GM15510 (cell line): ENCODE measurements around the gene ZNF385B.

Experiments used
- POLR2A ChIP-seq: IDR thresholded peaks from 3 replicates; pipeline ENCODE4 v1.6.1; 2011; ENCODE audit warnings: borderline replicate concordance; ENCODE audit not compliant: insufficient read length; ENCODE audit errors: extremely low read depth

ZNF385B gene

GRCh38 chr2:179612108-179612507 lies 249.3 kb downstream of the ZNF385B start:
- TF ChIP-seq POLR2A, result no peak

- TF ChIP-seq POLR2A, result no peak
Measured at GRCh38 chr2:179606141-179606540, 255.3 kb downstream of the ZNF385B start.

DNA sequence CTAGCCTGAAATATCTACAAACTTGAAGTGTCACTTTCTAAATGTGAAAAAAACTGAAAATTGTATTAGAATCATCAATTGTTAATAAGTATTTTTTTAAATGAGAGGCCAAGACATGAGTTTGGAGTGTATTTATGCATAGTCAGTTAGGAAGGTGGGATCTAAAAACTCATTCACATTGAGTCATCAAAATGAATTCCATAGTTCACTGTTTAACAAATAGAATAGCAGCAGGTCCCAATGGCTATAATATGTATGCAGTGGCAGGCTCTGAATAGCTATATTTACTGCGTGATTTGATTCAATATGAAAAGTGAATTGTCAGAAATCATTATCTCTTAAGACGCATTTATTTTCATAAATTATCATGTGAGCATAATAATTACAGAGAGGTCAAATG lies 256.1 kb downstream of the ZNF385B start:
- TF ChIP-seq POLR2A, result no peak

- TF ChIP-seq POLR2A, result no peak
Measured at GRCh38 chr2:179604598-179604997, 256.8 kb downstream of the ZNF385B start.

- TF ChIP-seq POLR2A, result no peak
Measured at GRCh38 chr2:179602452-179602851, 259.0 kb downstream of the ZNF385B start.

- TF ChIP-seq POLR2A, result no peak
Measured at GRCh38 chr2:179596018-179596417, 265.4 kb downstream of the ZNF385B start.

DNA sequence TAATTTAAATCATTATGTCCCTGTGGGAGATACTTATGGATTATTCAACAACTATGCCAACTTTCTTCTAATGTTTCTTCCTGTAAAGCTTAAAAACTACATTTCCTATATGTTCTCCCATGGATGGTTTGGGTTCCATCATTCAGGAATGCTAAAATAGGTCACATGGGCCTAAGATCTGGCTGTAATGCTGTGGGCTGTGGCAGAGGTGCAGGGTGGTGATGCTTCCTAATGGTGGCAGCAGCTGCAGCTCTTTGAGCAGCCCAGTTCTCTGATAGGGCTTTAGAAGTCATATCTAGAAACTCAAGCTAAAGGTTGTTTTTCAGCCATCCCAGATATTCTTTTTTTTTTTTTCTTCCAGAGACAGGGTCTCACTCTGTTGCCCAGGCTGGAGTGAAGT lies 266.1 kb downstream of the ZNF385B start:
- no peak for TF ChIP-seq POLR2A

DNA sequence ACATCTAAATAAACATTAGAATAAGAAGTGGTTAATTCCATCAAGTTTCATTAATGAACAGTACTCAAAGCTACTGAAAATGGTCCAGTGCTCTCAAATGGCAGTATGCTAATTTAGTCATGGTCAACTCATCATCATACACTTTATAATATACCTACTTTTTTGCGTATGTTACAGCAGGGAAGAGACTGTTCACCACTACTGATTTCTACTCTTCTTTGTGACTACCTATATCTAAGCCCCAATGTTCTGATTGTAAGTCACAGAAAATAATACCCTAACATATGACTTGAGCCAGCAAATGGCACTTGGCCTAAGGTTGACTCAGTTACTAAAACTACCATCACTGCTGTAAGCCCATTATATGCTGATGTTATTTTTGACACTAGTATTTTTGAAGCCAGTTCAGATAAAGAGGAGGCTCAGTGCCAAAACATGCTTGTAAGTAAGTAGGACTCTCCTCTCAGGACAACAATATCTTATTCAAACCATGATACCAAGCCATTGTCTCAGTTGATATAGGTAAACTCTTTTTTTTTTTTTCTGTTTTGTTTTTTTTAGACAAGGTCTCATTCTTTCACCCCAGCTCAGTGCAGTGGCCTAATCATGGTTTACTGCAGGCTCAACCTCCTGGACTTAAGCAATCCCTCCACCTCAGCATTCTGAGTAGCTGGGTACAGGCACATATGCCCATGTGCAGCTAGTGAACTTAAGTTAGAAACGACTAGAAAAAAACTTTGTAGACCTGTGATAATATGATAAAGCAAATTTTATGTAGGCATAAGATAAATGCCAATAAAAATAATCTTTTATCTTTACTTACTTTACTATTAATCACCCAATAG lies 266.9 kb downstream of the ZNF385B start:
- TF ChIP-seq POLR2A, result no peak

GRCh38 chr2:179593323-179593722 lies 268.1 kb downstream of the ZNF385B start:
- TF ChIP-seq POLR2A, result no peak

GRCh38 chr2:179592167-179592936 lies 269.1 kb downstream of the ZNF385B start:
- TF ChIP-seq POLR2A, result no peak

DNA sequence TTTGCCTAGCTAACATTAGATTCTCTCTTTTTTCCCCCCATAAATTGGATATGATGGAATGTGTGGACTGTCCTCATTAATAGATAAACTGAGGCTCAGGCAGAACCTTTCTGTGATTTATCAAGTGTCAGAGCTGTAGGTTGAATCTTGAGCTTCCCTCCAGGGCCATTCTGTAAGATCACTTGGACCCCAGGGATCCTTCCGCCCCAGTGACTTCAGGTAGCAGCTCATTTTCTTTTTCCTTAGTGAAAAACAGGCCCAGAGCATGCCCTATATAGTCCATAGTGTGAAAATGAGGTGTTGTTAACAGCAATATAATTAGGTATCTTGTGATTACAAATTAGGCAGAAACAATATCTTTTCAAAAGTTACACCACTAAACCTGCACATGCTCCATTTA lies 269.7 kb downstream of the ZNF385B start:
- TF ChIP-seq POLR2A, result no peak

DNA sequence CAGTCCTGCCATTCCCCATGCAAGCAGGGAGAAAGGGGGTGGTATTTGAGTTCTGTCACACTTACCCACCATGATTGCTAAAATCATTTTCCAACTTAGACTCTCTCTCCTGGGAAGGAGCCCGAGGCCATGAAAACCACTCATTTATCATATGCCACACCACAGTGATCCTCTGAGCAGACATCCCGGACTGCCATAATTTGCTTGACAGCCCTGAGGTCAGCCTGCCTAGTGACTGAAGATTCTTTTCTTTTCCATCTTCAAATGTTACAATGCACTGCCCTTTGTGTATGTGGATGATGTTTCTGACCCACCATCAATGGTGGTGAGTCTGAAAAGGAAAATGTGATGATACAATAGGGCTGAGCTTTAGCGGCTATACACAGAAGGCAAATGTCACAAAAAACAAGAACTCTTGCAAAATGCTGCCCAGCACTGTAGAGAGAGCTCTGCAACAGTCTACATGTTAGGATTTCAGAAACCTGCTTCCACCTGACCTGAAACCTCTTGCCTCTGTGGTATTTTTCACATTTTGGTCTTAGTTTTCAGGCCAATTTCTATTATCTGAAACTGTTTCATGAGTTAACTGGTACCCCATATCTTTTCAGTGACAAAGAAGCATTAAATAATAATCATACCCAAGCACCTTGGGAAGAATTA lies 272.8 kb downstream of the ZNF385B start:
- TF ChIP-seq POLR2A, result no peak

GRCh38 chr2:179584760-179585159 lies 276.7 kb downstream of the ZNF385B start:
- no peak for TF ChIP-seq POLR2A

DNA sequence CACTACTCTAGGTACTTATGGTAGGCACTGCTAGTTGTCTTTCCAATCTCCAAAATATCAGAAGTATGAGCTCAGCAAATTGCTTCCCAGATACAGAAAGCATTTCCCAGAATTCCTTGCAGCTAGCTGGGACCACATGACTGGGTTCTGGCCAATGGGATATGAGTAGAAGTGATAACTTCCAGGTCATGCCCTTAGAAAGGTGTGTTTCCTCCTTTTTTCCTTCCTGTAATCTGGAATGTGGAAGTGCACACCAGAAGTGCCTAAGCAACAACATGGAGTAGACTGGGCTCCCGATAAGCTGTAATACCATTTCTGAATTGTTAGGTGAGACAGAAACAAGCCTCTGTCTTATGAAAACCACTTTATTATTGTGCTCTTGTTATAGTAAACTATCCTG lies 279.8 kb downstream of the ZNF385B start:
- TF ChIP-seq POLR2A, result no peak
